C4-2B (cell line): ENCODE data around the gene NRARP.
A peak's percentile ranks its signal among the peaks of the same experiment; 100 is the strongest.

Experiments used
- H3K27ac ChIP-seq: fragments of 450-650 bp; 2 replicates; pipeline ENCODE4 v1.5.1; 2017
- ZFX ChIP-seq: fragments of 450-650 bp; IDR thresholded peaks from 2 replicates; pipeline ENCODE4 v1.6.1; 2017
- TF ChIP-seq, protein P1 (sequence below): fragments of 450-650 bp; conservative IDR thresholded peaks from 2 replicates; pipeline ENCODE4 v1.5.1; 2017; ENCODE audit warnings: mild to moderate bottlenecking

NRARP gene

DNA sequence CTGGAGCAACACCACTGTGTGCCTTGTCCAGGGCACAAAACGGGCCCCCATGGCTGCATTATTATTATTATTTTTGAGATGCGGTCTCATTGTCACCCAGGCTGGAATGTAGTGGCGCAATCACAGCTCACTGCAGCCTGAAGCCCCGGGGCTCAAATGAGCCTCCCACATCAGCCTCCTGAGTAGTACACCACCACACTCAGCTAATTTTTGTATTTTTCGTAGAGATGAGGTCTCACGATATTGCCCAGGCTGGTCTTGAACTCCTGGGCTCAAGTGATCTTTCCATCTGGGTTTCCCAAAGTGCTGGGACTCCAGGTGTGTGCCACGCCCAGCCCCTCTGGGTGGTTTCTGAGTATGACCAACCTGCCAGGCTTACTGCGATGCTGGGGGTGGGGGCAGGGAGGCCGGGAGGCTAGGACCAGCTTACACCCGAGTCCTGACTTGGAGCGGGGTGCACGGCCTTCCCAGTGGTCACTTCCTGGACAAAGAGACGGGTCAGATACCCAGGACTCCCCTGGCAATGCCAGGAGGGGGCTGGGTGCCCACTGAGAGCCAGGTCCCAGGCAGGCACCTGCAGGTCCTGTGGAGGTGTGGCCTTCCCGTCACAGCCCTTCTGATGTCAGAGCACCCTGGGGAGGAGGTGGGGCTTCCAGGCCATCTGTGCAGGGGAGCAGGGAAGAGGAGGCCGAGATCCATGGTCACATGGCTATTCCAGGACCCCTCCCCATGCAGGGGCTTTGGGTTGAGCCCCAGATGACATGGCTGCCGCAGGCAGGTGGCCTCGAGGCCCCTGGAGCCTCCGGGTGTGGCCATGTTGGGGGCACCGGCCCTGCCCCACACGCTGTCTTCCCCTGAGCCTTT lies 8.3 kb upstream of the NRARP start:
- H3K27ac ChIP-seq = peak overlapping the region; percentile 45
- no peak for TF ChIP-seq ZFX
- TF ChIP-seq, protein P1, sequence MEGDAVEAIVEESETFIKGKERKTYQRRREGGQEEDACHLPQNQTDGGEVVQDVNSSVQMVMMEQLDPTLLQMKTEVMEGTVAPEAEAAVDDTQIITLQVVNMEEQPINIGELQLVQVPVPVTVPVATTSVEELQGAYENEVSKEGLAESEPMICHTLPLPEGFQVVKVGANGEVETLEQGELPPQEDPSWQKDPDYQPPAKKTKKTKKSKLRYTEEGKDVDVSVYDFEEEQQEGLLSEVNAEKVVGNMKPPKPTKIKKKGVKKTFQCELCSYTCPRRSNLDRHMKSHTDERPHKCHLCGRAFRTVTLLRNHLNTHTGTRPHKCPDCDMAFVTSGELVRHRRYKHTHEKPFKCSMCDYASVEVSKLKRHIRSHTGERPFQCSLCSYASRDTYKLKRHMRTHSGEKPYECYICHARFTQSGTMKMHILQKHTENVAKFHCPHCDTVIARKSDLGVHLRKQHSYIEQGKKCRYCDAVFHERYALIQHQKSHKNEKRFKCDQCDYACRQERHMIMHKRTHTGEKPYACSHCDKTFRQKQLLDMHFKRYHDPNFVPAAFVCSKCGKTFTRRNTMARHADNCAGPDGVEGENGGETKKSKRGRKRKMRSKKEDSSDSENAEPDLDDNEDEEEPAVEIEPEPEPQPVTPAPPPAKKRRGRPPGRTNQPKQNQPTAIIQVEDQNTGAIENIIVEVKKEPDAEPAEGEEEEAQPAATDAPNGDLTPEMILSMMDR = no peak

DNA sequence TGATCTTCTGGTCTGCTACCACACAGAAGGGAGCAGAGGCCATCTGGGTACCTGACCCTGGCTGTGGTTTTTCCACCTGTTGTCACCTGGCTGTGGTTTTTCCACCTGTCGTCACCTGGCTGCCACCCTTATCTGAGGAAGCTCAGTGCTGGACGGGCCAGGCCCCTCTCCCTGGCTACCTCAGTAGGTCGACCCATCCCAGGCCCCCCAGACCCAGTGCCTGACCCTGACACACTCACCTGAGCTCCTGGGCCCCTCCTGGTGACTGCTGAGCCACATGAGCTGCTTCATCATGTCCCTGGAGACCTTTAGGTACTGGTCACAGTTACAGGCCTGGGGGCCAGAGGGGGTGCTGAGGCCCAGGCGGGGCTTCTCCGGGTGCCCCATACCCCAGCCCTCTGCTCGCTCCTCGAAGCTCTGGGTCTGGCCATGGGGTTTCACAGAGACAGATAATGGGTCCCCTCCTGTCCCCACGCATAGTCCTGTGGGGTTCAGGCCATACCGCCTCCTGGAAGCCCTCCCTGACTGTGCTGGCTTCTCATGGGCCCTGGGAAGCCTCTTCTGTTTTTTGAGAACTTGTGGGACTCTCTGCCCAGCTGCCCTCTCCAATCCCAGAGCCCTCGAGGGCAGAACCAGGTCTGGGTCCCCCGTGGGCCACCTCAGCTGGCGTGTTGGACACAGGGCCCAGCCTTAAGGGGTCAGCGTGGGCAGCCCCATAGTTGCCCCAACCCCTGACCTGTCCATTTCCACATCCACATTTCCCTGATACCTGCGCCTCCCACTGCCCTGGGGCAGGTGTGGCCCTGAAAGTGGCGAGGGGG lies 7.5 kb upstream of the NRARP start:
- TF ChIP-seq, protein P1 = no peak
- no peak for TF ChIP-seq ZFX
- H3K27ac ChIP-seq = no peak overlapping the region

DNA sequence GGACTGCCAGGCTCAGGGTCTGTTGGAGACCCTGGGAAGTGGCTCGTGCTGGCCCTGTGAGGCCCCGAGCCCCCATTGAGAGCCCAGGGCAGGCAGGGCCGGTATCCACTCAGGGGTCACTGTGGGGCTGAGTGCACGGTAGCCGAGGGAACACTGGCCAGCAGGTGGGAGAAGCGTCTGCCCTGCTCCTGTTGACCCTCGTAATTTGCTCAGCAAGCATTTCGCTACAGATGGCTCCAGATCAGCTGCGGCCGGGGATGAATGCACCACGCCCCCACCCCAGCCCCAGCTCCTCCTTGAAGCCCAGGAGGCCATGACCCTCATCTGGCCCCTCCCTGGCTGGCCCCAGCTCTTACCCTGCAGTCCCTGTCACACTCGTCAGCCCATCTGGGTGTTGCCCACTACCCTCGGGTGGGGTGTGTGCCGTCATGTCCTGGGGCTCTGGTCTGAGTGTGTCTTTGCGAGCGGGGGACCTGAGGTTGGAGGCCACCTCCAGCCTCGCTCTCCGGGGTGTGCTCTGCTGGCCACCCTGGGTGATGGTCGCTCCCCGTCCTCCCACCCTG lies 6.1 kb upstream of the NRARP start:
- no peak for TF ChIP-seq ZFX
- TF ChIP-seq, protein P1 = no peak
- H3K27ac ChIP-seq = no peak overlapping the region

DNA sequence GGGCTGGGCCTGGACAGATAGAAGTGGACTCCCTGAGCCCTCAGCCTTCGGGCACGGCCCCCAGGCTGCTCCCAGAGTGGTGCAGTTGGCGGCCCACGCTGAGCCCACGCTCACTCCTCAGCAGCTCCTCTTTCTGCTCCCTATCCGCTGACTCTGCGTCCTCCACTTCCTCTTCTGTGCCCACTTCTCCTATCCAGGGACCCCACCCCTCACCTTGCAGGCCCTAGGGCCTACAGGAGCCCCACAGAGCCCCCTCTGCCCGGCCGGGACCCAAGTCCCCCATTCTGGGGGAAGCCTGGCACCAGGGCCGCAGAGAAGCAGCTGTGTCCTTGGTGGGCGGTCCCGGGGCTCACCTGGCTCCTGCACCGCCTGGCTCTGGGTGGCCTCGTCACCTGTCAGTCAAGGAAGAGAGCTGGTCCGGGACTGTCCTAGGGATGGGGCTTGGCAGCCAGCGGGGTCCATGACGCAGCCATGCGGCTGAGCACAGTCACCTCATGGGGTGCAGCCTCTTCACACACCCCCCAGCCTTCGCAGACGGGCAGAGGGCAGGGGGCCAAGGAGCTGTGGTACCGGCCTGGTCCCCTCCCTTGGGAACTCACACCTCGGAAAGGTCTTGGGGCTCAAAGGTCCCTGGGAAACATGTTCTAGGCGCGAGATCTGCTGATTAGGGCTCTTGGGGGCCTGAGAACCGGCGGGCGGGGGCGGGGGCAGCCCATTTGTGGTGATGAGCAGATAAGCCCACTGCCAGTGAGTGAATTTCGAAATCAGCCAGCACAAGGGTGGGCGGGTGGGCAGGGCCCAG lies 5.4 kb upstream of the NRARP start:
- TF ChIP-seq, protein P1 = no peak
- no peak for TF ChIP-seq ZFX
- no peak overlapping the region; the same call in 1 of the 2 replicates for H3K27ac ChIP-seq

DNA sequence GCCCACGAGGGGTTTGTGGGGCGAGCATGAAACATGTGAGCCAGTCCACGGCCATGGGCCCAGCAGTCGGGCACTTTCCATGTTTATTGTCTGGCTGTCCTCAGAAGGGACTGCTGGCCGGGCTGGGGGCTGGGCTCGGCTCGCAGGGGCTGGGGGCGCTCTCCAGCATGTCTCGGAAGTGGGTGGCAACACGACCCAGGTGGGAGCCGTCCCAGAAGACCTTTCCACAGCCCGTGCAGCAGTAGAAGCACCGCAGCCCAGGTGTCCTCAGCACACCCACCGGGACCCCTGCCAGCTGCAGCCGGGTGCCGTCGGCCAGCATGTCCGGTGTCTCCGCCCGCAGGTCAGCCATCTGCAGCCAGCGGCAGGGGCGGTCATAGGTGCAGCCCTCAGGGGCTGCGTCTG lies 4.8 kb upstream of the NRARP start:
- TF ChIP-seq, protein P1 = no peak
- TF ChIP-seq ZFX = no peak
- no peak overlapping the region; the same call in 1 of the 2 replicates for H3K27ac ChIP-seq

DNA sequence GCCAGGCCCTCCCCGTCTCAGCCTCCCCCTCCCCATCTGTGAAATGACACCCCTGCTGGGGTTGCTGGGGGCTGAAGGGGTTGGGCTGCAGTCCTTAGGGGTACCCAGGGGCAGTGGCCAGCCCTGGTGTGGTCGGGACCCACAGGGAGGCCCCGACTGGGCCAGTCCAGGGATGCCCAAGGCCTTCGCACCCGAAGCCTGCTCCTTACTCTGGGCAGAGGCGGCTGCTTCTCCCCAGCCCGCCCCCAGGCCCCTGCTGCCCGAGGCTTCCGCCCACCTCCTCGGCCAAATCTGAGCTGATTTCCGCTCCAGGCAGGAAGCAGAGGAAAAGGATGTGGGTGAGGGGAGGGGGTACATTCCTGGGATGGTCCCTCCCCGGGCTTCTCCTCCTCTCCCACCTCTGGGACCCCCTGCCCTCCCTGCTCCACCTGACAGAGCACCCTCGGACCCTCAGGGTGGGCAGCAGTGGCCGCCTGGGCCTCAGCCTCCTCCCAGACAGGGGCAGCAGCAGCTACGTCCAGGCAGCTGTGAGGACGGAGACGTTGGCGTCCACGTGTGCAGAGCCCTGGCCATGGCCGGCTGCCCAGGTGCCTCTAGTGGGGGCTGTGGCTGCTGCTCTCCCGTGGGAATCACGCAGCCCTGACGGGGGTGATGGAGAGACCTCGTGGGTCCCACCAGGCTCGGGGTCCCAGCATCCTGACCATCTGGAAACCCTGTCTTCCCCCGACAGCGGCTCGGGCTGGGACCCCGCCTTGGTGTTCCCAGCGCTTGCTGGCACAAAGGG lies 4.2 kb upstream of the NRARP start:
- TF ChIP-seq, protein P1 = no peak
- no peak for TF ChIP-seq ZFX
- no peak overlapping the region; the same call in 1 of the 2 replicates for H3K27ac ChIP-seq
